Hindlimb muscle (tissue), 1 donor: ENCODE results near the gene SHROOM1. TPM values are rescaled to one million over a fixed set of nuclear protein-coding genes. Genes with fewer than 3 reads are reported as not detected.

ENCODE experiments used
- DNase-seq: peaks from one replicate; pipeline ENCODE4 v3.0.0-alpha.2; 2013
- polyA plus RNA-seq: library from polyadenylated mRNA; unstranded; fragments of 120-200 nt; gene quantifications from one replicate; pipeline ENCODE4 v1.2.1, GENCODE V29; 2013; ENCODE audit not compliant: insufficient read length

SHROOM1 gene
- polyA plus RNA-seq, 1 donor, result 2.8 TPM

DNA sequence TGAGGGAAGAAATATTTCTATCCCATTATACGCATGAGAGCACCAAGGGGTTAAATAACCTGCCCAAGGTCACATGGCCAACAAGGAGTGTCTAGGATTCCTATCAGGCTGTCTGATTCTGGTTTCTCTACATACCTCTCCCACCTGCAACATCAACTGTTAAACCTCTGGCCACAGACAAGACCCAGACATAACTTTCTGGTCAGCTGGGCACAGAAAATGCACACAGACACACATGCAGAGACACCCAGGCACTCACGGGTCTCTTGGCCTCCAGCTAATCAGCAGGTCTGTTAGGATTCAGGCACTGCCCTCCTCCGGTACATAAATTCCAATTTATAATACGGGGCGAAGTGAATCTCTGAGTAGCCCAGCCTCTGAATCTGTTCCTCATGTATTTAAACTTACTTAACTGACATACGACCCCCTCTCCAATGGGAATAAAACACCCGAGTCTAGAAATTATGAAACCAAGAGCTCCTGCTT lies 54.9 kb downstream of the SHROOM1 start:
- DNase-seq, result no peak

DNA sequence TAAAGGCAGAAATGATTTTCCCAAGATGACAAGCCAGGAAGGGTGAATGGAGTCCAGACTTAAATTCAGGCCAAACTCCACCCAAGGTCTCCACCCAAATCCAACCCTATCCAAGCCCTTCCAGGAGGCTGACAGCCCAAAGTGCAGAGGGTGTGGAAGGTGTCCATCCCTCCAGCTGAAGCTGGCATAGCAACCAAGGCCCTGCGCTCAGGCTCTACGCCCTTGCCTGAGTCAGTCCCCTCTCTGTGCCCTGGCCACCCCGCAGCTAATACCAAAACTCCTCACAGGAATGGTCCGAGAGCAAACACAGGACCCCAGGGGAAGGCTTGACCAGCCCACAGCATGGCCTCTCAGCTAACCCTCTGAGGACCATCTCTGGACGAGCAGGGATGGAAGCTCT lies 55.6 kb downstream of the SHROOM1 start:
- DNase-seq, result no peak

DNA sequence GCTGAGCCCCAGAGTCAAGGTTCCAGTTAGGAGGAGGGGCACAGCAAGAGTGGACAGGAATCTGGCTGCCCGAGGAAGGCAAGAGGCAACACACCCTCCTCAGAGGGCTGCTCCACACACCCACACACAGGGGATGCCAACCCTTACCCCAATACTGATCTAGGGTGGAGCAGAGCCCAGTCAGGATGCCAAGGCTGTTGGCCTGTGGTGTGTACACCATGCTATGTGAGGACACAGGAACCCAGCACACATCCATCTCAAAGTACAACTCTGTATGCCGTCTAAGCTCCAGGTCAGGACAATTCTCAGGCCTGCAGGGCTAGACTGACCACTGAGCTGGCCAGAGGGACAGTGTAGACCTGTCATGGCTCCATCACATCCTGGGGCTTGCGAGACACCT lies 56.0 kb downstream of the SHROOM1 start:
- DNase-seq, result no peak

DNA sequence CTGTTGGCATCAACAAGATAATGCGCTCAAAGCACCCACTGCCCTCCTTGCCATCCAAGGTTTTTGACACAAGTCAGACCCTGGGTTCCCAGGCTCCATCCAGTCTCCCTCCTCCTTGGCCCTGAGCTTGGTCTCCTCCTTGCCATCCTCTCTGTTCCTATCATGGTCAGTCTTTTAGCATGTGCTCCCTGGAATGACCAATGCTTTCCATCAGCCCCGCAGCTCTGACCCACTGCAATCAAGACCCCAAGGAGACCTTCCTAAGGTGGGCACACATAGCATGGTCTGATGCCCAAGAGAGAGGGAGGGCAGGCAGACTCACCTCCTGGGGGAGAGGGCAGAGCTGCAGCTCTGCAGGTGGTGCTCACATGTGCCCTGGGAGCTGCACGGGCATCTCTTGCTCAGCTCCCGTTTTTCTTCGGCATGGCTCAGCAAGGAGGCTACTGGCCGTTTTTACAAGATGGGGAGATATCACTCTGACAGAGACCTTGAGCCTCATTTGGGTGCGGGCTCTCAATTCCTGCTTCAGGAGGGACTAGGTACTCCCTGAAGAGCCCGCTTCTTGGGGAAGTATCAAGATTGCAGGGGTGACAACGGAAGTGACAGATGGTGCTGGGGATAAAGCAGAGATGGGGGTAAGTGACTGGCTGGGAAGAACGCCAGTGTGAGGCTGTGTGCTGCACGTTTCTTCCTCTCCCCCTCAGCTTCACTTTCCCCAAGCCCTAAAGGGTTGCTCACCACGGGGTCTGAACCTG lies 56.7 kb downstream of the SHROOM1 start:
- no peak for DNase-seq

DNA sequence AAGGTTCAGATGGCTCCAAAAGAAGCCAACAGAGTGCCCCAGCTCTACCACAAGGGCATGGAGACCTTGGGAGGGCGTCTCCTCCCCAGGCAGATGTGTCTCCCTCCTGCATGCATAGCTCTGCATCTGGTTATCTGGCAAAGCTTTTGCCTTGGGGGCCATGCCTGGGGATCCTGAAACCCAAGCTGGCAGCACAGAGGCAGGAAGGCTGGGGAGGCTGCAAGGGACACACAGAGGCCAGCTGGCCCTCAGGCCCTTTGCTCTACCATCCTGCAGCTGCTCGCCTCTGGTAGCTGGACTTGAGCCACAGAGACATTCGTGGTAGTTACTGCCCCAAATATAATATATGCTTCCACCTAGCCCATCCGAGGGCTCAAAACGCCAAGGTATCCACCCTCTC lies 57.3 kb downstream of the SHROOM1 start:
- no peak for DNase-seq

DNA sequence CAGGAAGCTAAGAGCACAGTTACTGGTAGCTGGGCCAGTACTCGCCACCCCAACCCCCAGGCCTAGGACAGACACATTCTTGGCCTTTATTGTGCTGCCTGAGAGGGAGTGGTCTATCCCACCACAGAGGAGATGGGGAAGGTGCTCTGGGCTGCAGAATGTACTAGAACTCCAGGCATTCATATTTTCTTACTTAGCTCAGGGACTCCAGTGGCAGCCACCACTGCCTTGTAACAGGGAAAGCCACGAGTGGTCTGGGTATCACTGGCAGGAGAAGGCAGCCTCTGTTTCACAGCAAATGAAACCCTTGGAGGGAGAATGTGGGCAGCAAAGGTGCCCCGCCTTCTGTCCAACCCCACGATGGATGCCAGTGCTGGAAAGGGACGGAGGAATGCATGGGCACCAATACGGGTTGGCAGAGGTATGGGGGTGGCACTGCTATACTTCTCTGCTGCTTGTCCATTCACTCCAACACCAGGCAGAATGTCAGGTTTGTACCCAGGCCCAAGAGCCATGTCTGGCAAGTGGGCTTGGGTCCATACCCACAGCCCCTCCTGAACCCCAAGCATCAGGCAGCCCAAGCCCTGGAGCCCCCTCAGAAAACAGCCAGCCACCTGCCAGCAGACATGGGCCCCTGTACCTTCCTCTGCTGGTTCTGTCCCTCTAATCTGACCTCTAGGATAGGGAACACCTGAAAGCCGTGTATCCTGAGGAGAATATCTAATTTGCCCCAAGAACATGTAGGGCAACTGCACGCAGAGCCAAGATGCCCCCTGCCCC lies 58.0 kb downstream of the SHROOM1 start:
- DNase-seq, result no peak

Other genes starting within 250 kb of the SHROOM1 start
- gene IL13, start 172.5 kb downstream of the SHROOM1 start, polyA plus RNA-seq, result not detected
- not detected for gene IL4, start 156.7 kb downstream of the SHROOM1 start, polyA plus RNA-seq
- 7.1 TPM for gene KIF3A, start 93.1 kb downstream of the SHROOM1 start, polyA plus RNA-seq
- gene CCNI2, start 83.2 kb downstream of the SHROOM1 start, polyA plus RNA-seq, result 0.57 TPM
- 37.4 TPM for gene SEPTIN8, start 53.4 kb downstream of the SHROOM1 start, polyA plus RNA-seq
- gene SOWAHA, start 17.3 kb downstream of the SHROOM1 start, polyA plus RNA-seq, result 0.23 TPM
- 0.83 TPM for gene GDF9, start 35.8 kb upstream of the SHROOM1 start, polyA plus RNA-seq
- 172 TPM for gene UQCRQ, start 36.0 kb upstream of the SHROOM1 start, polyA plus RNA-seq
- gene LEAP2, start 43.0 kb upstream of the SHROOM1 start, polyA plus RNA-seq, result 2.6 TPM
- gene AFF4, start 133.0 kb upstream of the SHROOM1 start, polyA plus RNA-seq, result 44.0 TPM
- 21.4 TPM for gene ZCCHC10, start 195.9 kb upstream of the SHROOM1 start, polyA plus RNA-seq
- gene HSPA4, start 221.4 kb upstream of the SHROOM1 start, polyA plus RNA-seq, result 68.3 TPM